Activated CD4-positive, alpha-beta T cell treated with anti-CD3 and anti-CD28 coated beads, Interleukin-2, amount 10 ng/mL, durations not matched to agents 7 days and 5 days (primary cell): ENCODE results near the gene IRAK3. TPM values are rescaled to one million over a fixed set of nuclear protein-coding genes. Genes with fewer than 3 reads are reported as not detected.
A peak's percentile ranks its signal among the peaks of the same experiment; 100 is the strongest.

ENCODE experiments used
- CTCF ChIA-PET: fragments of 350-600 bp; sonication (Branson Sonifier 250); formaldehyde crosslinking; loops from one replicate; lab custom pipeline; 2021; ENCODE audit warnings: antibody characterized with exemption; lab: Charles Lee
- POLR2A ChIA-PET: fragments of 350-600 bp; sonication (Branson Sonifier 250); formaldehyde crosslinking; loops from one replicate; lab custom pipeline; 2021; ENCODE audit warnings: antibody characterized with exemption; lab: Charles Lee
- DNase-seq: peaks from one replicate; pipeline ENCODE4 v3.0.0-alpha.2; 2020
- H3K27ac Mint-ChIP-seq: one replicate; pipeline ENCODE4 v1.8.0; 2021; ENCODE audit warnings: mild to moderate bottlenecking, moderate library complexity, mixed read lengths
- H3K27me3 Mint-ChIP-seq: one replicate; pipeline ENCODE4 v1.8.0; 2021; ENCODE audit warnings: mixed read lengths
- H3K36me3 Mint-ChIP-seq: one replicate; pipeline ENCODE4 v1.8.0; 2021; ENCODE audit warnings: low read depth, mixed read lengths
- H3K4me1 Mint-ChIP-seq: one replicate; pipeline ENCODE4 v1.8.0; 2021; ENCODE audit warnings: mixed read lengths
- H3K4me3 Mint-ChIP-seq: one replicate; pipeline ENCODE4 v1.8.0; 2021; ENCODE audit warnings: mild to moderate bottlenecking, moderate library complexity, mixed read lengths
- H3K9me3 Mint-ChIP-seq: one replicate; pipeline ENCODE4 v1.8.0; 2021; ENCODE audit warnings: mixed read lengths
- total RNA-seq, 2 experiments: library from RNA; stranded (reverse); gene quantifications; one replicate each; pipeline ENCODE4 v1.2.3, GENCODE V29; 2021

IRAK3 gene
- total RNA-seq, 2 experiments from 2014 or later, result 0.77 to 0.89 TPM

DNA sequence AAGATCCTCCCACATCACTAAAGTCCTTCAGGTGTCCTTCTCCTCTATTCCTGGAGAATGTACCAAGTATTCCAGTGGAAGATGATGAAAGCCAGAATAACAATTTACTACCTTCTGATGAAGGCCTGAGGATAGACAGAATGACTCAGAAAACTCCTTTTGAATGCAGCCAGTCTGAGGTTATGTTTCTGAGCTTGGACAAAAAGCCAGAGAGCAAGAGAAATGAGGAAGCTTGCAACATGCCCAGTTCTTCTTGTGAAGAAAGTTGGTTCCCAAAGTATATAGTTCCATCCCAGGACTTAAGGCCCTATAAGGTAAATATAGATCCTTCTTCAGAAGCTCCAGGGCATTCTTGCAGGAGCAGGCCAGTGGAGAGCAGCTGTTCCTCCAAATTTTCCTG, 58.7 kb downstream of the IRAK3 start:
- Mint-ChIP-seq H3K4me3 (no peak overlapping the region), H3K36me3 (no peaks in the 10 kb centered on the region), H3K27me3 (peaks cover 2% of the 10 kb centered on the region), H3K4me1 (no peaks in the 10 kb centered on the region), H3K27ac (no peak overlapping the region), H3K9me3 (no peaks in the 10 kb centered on the region)
- POLR2A ChIA-PET, result no interaction called here
- no peak for DNase-seq
- CTCF ChIA-PET, result interaction anchor here (0.6 to 1.6 kb wide), 4 partner anchors 16 to 216 kb away, joined by 3 to 4 read pairs (median 3); no protein-coding TSS in a partner anchor

DNA sequence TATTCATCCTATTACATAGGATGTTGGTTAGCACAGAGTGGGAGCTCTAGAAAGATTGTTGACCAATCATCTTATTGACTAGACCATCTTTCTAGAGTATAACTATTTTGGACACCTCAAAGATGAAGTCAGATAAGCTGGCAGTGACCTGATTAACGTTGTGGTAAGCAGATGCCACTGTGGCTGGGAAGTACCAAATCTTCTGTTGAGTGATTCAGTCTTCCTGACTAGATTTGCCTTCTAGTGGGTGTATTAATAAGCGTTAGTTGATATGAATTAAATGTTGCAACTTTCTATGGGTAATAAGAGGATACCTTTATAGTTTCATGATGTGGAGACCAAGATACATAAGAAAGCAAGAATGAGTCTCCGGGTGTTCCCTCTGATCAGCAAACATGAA, 62.0 kb downstream of the IRAK3 start:
- Mint-ChIP-seq H3K9me3 (no peaks in the 10 kb centered on the region), H3K36me3 (no peaks in the 10 kb centered on the region), H3K27ac (no peak overlapping the region), H3K4me1 (no peaks in the 10 kb centered on the region), H3K27me3 (peaks cover 6% of the 10 kb centered on the region), H3K4me3 (no peak overlapping the region)
- DNase-seq, result no peak
- CTCF ChIA-PET, result interaction anchor here (0.9 to 1.2 kb wide), 2 partner anchors 15 to 106 kb away, joined by 3 read pairs; no protein-coding TSS in a partner anchor
- POLR2A ChIA-PET, result no interaction called here

DNA sequence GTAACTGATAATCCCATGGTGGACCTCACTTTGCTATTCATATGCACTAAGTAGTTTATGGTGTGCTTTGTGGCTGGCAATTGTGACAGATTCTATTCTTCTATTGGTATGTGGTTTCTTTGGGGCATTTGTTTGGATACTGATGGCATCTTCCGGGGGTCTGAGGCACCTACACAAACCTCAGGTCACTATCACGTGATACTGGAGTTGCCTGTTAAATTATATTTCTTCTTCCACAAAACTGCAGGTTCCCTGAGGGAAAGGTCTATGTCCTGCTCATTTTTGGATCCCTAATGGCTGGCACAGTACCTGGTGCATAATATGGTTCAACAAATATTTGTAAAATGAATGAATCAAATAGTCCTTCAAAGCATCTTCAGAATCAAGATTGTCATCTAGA, 63.8 kb downstream of the IRAK3 start:
- H3K9me3 Mint-ChIP-seq, result no peaks in the 10 kb centered on the region
- no peak overlapping the region for H3K27ac Mint-ChIP-seq
- H3K36me3 Mint-ChIP-seq, result no peaks in the 10 kb centered on the region
- DNase-seq, result no peak
- H3K27me3 Mint-ChIP-seq, result peaks cover 7% of the 10 kb centered on the region
- ChIA-PET POLR2A (no interaction called here), CTCF (no interaction called here)
- no peak overlapping the region for H3K4me3 Mint-ChIP-seq
- H3K4me1 Mint-ChIP-seq, result no peaks in the 10 kb centered on the region

DNA sequence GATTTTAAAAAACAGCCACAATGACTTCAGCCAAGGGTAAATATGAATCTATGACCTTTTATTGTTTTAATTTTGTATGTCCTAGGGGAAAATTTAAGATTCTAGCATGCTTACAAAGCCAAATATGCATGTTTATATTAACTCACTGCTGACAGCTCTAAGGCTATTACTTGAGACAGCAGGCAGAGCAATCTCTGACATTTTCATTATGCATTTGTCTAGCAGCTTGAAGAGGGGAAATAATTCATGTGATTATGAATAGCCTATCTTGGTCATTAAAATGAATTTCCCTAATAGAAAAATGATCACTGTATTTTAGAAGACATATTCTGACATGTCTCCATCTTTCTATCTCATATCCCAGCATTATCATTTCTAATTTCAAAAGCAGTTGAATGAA, 66.7 kb downstream of the IRAK3 start:
- ChIA-PET CTCF (no interaction called here), POLR2A (no interaction called here)
- DNase-seq, result no peak
- no peaks in the 10 kb centered on the region for H3K36me3 Mint-ChIP-seq
- H3K27me3 Mint-ChIP-seq, result peaks cover 7% of the 10 kb centered on the region
- H3K9me3 Mint-ChIP-seq, result no peaks in the 10 kb centered on the region
- H3K4me3 Mint-ChIP-seq, result no peak overlapping the region
- no peak overlapping the region for H3K27ac Mint-ChIP-seq
- H3K4me1 Mint-ChIP-seq, result no peaks in the 10 kb centered on the region

DNA sequence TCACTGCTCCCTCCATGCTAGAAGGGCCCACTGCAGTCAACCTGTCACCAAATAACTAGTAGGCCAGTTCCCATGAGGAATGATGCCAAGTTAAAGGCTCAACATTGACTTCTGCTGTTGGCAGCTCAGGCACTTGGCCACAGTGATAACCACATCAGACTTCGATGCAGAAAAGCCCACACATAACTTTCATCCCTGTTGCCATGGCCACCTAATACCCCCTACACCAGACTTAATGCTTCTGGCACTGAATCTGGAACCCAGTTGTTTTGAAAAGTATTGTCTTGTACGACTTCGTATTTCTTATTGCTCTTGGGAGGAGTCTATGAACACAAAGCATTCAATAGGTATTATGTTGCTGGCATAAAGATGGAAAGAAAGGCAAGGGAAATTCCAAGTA, 69.0 kb downstream of the IRAK3 start:
- Mint-ChIP-seq H3K27ac (no peak overlapping the region), H3K27me3 (peaks cover 7% of the 10 kb centered on the region), H3K4me3 (no peak overlapping the region), H3K9me3 (no peaks in the 10 kb centered on the region), H3K4me1 (no peaks in the 10 kb centered on the region), H3K36me3 (no peaks in the 10 kb centered on the region)
- POLR2A ChIA-PET, result no interaction called here
- CTCF ChIA-PET, result interaction anchor here (1.2 kb wide), 1 partner anchor 9 kb away, joined by 4 read pairs; no protein-coding TSS in a partner anchor
- no peak for DNase-seq

DNA sequence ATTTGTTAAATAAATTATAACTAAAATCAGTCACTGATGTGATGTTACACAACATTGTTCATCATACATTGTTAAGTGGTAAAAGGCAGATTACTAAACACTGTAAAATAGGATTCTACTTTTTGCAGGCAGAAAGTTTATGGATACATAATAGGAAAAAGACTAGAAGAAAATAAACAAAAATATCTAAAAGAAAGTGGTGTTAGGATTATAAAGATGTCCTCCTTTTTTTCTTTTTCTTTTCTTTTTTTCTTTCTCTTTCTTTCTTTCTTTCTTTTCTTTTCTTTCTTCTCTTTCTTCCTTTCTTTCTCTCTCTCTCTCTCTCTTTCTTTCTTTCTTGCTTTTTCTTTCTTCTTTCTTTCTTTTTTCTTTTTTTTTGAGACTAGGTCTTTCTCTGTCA, 73.7 kb downstream of the IRAK3 start:
- Mint-ChIP-seq H3K27ac (no peak overlapping the region), H3K36me3 (no peaks in the 10 kb centered on the region), H3K4me3 (no peak overlapping the region), H3K27me3 (peaks cover 5% of the 10 kb centered on the region), H3K4me1 (peaks cover 4% of the 10 kb centered on the region), H3K9me3 (no peaks in the 10 kb centered on the region)
- POLR2A ChIA-PET, result no interaction called here
- DNase-seq, result no peak
- CTCF ChIA-PET, result no interaction called here

DNA sequence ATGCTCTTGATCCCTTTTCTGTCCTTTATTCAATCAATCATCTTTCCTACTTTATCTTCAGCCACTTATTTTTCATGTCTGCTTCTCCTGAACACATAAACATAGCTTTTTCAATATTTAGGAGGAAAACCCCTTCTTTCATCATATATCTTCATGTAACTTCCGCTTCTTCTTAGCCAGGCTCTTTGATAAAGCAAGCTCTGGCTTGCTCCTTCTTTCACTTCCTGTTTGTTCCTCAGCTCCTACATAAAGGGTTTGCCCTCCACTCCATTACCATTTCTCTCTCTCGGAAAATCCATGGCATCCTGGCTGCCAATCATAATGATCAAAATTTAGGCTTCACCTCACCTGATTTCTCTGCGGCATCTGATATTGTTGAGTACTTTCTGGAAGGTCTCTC, 79.5 kb downstream of the IRAK3 start:
- H3K4me3 Mint-ChIP-seq, result no peak overlapping the region
- ChIA-PET POLR2A (no interaction called here), CTCF (interaction anchor here (1.4 to 3.0 kb wide), 3 partner anchors 10 to 125 kb away, joined by 4 to 16 read pairs (median 14); partner anchors contain the start of gene HELB)
- H3K9me3 Mint-ChIP-seq, result no peaks in the 10 kb centered on the region
- H3K4me1 Mint-ChIP-seq, result peaks cover 13% of the 10 kb centered on the region
- peaks cover 2% of the 10 kb centered on the region for H3K27me3 Mint-ChIP-seq
- no peak for DNase-seq
- no peak overlapping the region for H3K27ac Mint-ChIP-seq
- H3K36me3 Mint-ChIP-seq, result no peaks in the 10 kb centered on the region

DNA sequence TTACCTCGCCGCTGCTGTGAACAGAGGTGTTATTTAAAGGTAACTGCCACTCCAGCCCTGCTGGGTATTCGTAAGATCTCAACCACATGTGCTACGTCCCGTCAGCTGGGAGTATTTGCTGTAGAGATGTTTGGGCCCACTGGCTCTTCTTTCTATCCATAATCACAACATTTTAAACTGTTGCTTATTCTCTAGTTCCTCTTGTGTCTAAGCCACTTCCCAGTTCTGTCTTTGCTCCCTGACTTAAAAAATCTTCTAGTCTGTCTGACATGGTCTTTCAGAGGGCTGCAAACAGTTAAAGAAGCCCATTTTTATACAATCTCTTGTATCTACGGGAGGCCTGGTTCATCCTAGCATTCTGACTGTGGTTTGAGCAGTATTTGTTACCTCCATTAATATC, 80.1 kb downstream of the IRAK3 start:
- Mint-ChIP-seq H3K27ac (no peak overlapping the region), H3K4me1 (peaks cover 13% of the 10 kb centered on the region), H3K36me3 (no peaks in the 10 kb centered on the region), H3K4me3 (no peak overlapping the region), H3K27me3 (peaks cover 1% of the 10 kb centered on the region), H3K9me3 (no peaks in the 10 kb centered on the region)
- no peak for DNase-seq
- ChIA-PET CTCF (interaction anchor here (0.6 to 3.0 kb wide), 5 partner anchors 10 to 125 kb away, joined by 3 to 16 read pairs (median 4); partner anchors contain the start of gene HELB), POLR2A (no interaction called here)

DNA sequence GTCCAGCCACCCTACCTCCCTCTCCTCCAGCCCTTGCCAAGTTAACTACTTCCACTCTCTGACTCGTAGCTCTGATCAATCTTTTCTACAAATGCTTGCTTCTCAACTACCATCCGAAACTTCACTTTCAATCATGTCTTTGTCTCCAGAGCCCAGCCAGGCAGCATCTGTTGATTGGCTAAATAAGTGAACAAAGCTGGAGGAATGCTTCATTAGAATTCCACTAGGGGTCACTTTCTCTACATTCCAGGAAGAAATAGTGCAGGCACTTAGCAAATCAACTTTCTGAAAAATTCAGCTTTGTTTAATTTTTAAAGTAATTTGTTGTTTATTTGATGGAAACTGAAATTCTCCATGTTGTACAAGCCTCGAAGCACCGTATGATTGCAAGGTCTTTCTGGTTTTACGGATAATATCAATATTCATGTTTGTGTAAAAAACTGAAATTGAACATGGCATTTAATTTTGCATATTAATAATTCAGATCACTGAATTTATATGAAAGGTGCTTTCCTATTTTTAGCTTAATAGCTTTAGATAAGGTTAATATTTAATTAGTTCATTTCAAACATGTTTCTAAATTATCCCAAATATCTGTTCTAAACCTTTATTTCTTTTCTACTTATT, 80.9 kb downstream of the IRAK3 start:
- Mint-ChIP-seq H3K9me3 (no peaks in the 10 kb centered on the region), H3K4me1 (peaks cover 13% of the 10 kb centered on the region), H3K4me3 (no peak overlapping the region), H3K27me3 (no peaks in the 10 kb centered on the region), H3K27ac (no peak overlapping the region), H3K36me3 (no peaks in the 10 kb centered on the region)
- ChIA-PET POLR2A (interaction anchor here (0.5 to 1.2 kb wide), 2 partner anchors 33 to 141 kb away, joined by 3 to 4 read pairs; partner anchors contain the start of gene HELB), CTCF (interaction anchor here (0.6 to 3.0 kb wide), 11 partner anchors 9 to 179 kb away, joined by 3 to 16 read pairs (median 3); partner anchors contain the start of gene HELB)
- DNase-seq, result peak; percentile 45

DNA sequence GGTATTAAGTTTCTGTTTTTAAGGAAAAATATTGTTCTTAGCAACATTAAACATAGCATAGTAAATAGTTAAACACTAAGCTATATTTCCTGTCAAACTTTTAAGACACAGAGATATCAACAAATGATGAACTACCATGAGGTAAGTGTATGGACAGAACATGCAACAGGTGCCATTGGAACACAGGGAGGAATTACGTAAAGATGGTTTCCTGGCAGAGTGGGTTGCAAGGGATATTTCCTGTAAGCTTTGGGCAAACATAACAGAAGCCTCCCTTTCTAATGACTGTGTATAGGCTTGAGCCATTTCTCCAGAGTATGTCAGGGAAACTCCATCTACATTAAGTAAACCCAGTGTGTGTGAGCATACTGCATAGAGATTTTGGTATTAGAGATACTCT, 81.6 kb downstream of the IRAK3 start:
- no peaks in the 10 kb centered on the region for H3K27me3 Mint-ChIP-seq
- CTCF ChIA-PET, result interaction anchor here (0.7 to 3.0 kb wide), 8 partner anchors 8 to 179 kb away, joined by 3 to 16 read pairs (median 4); partner anchors contain the start of gene HELB
- DNase-seq, result no peak
- peaks cover 13% of the 10 kb centered on the region for H3K4me1 Mint-ChIP-seq
- H3K27ac Mint-ChIP-seq, result no peak overlapping the region
- H3K4me3 Mint-ChIP-seq, result no peak overlapping the region
- H3K36me3 Mint-ChIP-seq, result no peaks in the 10 kb centered on the region
- POLR2A ChIA-PET, result interaction anchor here (0.5 to 1.2 kb wide), 2 partner anchors 32 to 142 kb away, joined by 3 to 4 read pairs; partner anchors contain the start of gene HELB
- no peaks in the 10 kb centered on the region for H3K9me3 Mint-ChIP-seq

DNA sequence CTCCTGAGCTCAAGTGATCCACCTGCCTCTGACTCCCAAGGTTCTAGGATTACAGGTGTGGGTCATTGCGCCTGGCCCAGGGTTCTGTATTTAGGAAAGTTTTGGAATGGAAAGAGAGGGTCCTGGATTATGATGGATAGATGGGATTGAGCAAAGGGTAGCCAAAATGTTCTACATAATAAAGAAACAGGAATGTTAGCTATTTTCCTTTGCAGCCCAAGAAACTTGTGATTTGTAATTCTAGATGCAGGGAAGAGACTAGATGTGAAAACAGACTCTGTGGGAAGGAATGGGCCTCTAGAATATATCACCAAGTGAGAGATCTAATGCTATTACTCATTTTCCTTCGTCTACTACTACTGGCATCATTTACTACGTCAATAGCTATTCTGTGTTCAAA, 83.6 kb downstream of the IRAK3 start:
- CTCF ChIA-PET, result interaction anchor here (0.6 kb wide), 1 partner anchor 286 kb away, joined by 3 read pairs; no protein-coding TSS in a partner anchor
- Mint-ChIP-seq H3K27ac (no peak overlapping the region), H3K9me3 (no peaks in the 10 kb centered on the region), H3K27me3 (no peaks in the 10 kb centered on the region), H3K36me3 (no peaks in the 10 kb centered on the region), H3K4me3 (no peak overlapping the region), H3K4me1 (peaks cover 18% of the 10 kb centered on the region)
- POLR2A ChIA-PET, result no interaction called here
- no peak for DNase-seq

DNA sequence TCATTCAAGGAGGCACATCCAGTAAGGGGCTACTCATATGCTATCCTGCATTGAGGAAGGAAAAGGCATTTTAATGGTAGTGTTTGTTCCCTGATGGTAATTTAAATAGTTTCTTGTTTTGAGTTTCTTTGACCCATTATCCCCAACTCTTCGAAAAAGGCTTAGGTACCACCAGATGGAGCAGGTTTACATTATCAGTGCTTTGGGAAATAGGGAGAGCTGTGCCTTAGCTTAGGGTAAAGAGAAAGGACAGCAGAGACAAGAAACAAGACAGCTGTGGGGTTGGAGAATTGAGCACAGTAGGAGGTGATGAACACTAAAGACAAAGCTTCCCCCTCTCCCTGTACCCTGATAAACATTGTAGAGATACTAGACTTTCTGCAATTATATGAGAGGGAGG, 84.1 kb downstream of the IRAK3 start:
- peaks cover 16% of the 10 kb centered on the region for H3K4me1 Mint-ChIP-seq
- H3K4me3 Mint-ChIP-seq, result no peak overlapping the region
- ChIA-PET CTCF (interaction anchor here (0.6 kb wide), 1 partner anchor 287 kb away, joined by 3 read pairs; no protein-coding TSS in a partner anchor), POLR2A (no interaction called here)
- H3K27ac Mint-ChIP-seq, result no peak overlapping the region
- no peak for DNase-seq
- H3K27me3 Mint-ChIP-seq, result no peaks in the 10 kb centered on the region
- no peaks in the 10 kb centered on the region for H3K9me3 Mint-ChIP-seq
- no peaks in the 10 kb centered on the region for H3K36me3 Mint-ChIP-seq

DNA sequence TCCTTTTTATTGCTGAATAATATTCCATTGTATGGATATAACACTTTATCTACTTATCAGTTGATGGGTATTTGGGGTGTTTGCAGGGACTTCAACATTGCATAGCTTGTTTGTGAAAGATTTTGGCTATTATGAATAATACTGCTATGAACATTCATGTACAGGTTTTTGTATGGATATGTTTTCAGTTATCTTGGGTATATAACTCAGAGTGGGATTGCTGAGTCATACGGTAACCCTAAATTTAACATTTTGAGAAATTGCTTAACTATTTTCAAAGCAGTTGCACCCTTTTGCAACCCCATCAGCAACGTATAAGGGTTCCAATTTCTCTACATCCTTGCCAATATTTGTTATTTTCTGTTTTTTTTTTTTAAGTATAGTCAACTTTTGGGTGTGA, 86.0 kb downstream of the IRAK3 start:
- peaks cover 27% of the 10 kb centered on the region for H3K4me1 Mint-ChIP-seq
- H3K9me3 Mint-ChIP-seq, result no peaks in the 10 kb centered on the region
- no peaks in the 10 kb centered on the region for H3K36me3 Mint-ChIP-seq
- no peak overlapping the region for H3K27ac Mint-ChIP-seq
- no peaks in the 10 kb centered on the region for H3K27me3 Mint-ChIP-seq
- ChIA-PET CTCF (no interaction called here), POLR2A (no interaction called here)
- no peak for DNase-seq
- no peak overlapping the region for H3K4me3 Mint-ChIP-seq
